Stimulated activated naive CD8-positive, alpha-beta T cell treated with anti-CD3 and anti-CD28 coated beads, Interleukin-15, Interleukin-2, amounts not matched to agents 100 U/mL and 50 U/mL, for 24 hours (primary cell): Measurements from ENCODE around the gene MDN1.
"Not testable (repeated sequence)": the region's sequence is repeated elsewhere in the genome, so short reads cannot be mapped to it uniquely, and the experiment has no call there.

Experiments used
- ATAC-seq: fragments of 150-1000 bp; cut with Tn5 transposase; one replicate; pipeline ENCODE4 v1.10.0; 2021
- DNase-seq: peaks from one replicate; pipeline ENCODE4 v3.0.0; 2021

MDN1 gene

GRCh38 chr6:89763550-89763949 is 56.0 kb downstream of the MDN1 start:
- DNase-seq, result no peak
- no peak for ATAC-seq

- ATAC-seq, result no peak
These were observed 60.8 kb downstream of the MDN1 start for GRCh38 chr6:89758830-89759229.

DNA sequence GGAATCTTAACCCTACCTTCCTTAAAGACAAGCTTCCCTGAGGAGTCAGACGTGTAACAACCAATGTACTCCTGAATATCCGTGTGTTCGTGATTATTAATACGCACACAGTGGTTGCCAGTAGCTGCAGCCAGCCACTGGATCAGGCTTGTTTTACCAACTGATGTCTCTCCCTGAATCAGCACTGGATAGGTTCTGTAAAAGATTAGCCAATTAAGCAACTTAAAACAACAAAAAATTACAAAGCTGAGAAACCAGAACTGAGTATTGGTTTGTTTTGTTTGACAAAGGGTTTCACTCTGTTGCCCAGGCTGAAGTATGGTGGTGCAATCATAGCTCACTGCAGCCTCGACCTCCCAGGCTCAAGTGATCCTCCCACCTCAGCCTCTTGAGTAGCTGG is 69.3 kb downstream of the MDN1 start:
- no peak for DNase-seq
- ATAC-seq, result no peak

More at GRCh38 chr6:89758830-89759229, 60.8 kb downstream of the MDN1 start:
- DNase-seq, result no peak

DNA sequence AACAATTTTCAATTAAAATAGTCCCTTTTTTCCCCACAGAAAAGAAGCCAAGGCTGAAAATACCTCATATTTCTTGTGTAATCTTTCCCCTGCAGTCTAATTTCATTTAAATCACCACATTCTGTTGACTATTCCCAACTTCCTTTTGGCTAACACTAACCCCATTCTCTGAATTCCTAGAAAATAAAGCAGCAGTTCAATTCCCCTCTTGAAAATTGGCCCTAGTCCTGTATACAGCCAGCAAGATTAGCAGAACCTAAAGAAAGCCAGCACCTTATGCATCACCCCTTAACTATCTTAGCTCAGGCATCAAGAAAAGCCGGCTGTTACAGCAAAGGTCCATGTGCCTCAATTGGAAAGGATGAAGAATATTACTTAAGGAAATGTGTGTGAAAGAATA is 69.7 kb downstream of the MDN1 start:
- DNase-seq (no peak), ATAC-seq (no peak)

- no peak for DNase-seq
These were observed 73.9 kb downstream of the MDN1 start for GRCh38 chr6:89745716-89746115.

DNA sequence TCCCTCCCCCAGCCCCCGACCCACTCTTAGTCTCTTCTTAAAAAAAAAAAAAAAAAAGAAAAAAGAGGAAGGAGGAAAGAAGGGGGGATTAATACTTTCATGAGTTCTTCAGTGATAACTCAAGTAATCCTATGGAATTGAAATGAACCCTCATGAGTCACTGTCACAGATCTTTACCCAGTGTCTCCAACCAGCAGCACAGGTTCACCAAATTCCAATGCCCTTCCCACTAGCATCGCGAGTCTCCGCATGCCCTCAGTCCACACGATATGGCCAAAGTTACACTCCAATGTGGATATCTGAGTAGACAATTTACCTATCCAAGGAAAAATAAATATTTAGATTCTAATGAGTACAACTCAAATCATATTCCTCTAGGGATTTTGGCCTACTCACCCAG is 74.5 kb downstream of the MDN1 start:
- ATAC-seq (no peak), DNase-seq (no peak)

More at GRCh38 chr6:89745716-89746115, 73.9 kb downstream of the MDN1 start:
- no peak for ATAC-seq

- DNase-seq (no peak), ATAC-seq (no peak)
These were observed 82.7 kb downstream of the MDN1 start for GRCh38 chr6:89736893-89737292.

DNA sequence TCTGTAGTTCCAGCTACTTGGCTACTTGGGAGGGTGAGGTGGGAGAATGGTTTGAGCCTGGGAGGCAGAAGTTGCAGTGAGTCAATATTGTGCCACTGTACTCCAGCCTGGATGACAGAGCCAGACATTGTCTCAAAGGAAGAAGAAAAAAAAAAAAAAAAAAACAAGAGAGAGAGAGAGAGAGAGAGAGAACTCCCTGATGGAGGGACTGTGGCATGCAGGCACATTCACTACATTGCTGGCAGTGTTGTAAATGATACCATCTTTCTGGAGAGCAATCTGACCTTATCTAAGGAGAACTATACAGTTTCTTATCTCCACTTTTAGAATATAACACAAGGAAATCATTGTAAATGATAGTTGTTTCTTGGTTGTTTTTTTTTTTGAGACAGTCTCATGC is 85.1 kb downstream of the MDN1 start:
- DNase-seq (no peak), ATAC-seq (no peak)

DNA sequence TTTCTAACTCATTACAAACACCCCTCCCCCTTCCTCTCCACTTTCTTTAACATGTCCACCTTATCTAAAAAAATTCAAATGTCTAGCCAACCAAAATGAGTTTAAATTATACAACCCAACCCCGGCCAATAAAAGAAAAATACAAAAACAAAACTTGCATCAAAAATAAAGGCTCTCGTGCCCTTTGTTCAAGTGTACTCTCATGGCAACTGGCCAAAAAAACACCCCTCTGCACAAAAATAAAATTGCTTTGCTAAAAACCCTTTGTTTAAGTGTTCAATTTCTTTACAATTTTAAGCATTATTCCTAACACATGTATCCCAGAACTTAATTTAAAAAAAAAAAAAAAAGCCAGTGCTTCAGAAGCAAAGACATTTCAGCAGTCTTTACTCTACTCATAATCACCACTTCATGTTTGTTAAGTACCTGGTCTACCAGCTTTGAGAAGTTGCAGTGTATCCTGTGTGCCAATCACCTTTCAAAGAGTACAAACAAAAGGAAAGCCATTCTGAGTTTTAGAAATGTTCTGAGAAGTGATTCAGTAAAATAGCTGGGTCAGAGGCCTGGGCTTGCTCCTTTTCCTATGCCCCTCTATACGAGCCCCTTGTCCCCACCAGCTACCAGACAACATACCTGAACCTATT is 87.5 kb downstream of the MDN1 start:
- ATAC-seq (no peak), DNase-seq (no peak)

DNA sequence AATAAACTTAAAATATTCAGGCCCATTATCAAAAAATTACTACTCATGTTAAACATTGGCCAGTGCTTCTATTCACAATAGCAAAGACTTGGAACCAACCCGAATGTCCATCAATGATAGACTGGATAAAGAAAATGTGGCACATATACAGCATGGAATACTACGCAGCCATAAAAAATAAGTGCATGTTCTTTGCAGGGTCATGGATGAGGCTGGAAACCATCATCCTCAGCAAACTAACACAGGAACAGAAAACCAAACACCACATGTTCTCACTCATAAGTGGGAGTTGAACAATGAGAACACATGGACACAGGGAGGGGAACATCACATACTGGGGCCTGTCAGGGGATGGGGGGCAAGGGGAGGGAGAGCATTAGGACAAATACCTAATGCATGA is 88.3 kb downstream of the MDN1 start:
- not testable (repeated sequence) for DNase-seq

GRCh38 chr6:89729818-89730217 is 89.8 kb downstream of the MDN1 start:
- DNase-seq, result no peak
- ATAC-seq, result peak; percentile 23

More for the DNA sequence above, 88.3 kb downstream of the MDN1 start:
- ATAC-seq, result not testable (repeated sequence)

DNA sequence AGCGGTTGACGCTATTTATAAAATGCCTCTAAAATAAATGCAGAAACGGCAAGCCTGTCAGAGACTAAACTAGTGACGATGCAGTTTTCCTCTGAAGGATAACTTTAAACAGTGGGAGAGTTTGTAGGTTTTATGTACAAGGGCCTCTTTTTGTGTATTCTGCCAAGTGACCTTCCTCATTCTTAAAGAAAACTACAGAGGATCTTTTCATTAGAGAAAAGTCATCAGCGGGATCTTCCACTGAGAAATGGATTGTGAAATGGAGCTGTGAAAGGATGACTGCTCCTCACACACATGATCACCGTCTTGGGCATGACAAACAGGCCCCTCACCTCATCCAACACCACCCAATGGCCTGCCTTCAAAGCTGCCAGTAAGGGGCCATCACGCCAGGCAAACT is 92.1 kb downstream of the MDN1 start:
- no peak for ATAC-seq
- DNase-seq, result no peak

DNA sequence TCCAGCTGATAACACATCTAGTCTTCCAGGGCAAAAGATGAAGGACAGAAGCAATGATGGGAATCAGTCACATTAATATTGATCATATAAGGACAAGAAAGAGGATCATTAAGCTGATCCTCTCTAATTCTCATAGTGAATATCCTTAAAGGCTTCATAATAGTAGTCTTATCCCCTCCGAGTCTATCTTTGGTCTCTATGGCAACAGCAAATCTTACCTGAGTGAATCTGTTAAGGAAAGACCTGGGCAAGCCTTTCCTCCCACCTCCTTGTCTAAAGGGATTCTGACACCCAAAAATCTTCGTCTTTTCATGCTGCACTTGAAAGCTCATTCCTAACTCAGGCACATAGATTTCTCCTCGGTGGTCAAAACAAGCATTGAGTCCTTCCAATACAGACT is 94.6 kb downstream of the MDN1 start:
- DNase-seq (no peak), ATAC-seq (no peak)

GRCh38 chr6:89723046-89723445 is 96.5 kb downstream of the MDN1 start:
- DNase-seq, result no peak
- no peak for ATAC-seq

- ATAC-seq, result no peak
These were observed 103.1 kb downstream of the MDN1 start for GRCh38 chr6:89716532-89716931.

DNA sequence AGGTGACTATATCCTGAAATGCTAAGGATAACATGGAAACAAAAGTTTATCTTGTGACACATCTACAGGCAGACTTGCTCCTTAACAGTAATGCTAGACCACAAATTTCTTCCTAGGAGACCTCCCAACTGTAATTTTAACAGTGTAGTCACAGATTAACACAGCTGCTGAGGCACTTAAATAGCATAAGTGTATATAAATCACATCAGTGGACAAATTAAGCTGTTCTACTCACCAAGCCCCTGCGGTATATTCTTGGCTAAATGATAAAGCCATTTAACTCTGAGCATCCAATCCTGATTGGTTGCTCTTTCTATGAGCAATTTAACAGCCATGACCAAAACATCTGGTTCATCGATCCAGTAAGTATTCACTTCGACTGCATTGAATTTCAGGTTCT is 107.8 kb downstream of the MDN1 start:
- no peak for DNase-seq
- ATAC-seq, result no peak

More at GRCh38 chr6:89716532-89716931, 103.1 kb downstream of the MDN1 start:
- DNase-seq, result no peak

GRCh38 chr6:89708316-89708715 is 111.3 kb downstream of the MDN1 start:
- ATAC-seq (no peak), DNase-seq (no peak)

DNA sequence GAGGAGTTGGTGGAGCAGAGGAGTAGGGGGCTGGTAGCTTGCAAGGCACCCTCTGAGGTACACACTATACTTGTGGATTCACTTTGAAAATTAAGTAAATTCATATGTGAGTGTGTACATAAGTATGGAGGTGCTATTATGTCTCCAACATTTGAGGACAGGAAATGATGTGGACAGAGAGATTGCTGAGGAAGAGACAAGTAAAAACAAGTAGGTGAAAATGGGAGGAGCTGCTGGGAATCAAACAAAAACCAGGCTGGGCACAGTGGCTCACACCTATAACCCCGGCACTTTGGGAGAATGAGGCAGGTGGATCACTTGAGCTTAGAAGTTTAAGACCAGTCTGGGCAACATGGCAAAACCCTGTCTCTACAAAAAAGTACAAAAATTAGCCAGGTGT is 111.8 kb downstream of the MDN1 start:
- DNase-seq (no peak), ATAC-seq (no peak)

GRCh38 chr6:89706121-89706520 is 113.5 kb downstream of the MDN1 start:
- no peak for ATAC-seq

GRCh38 chr6:89703292-89703691 is 116.3 kb downstream of the MDN1 start:
- ATAC-seq, result no peak

More at GRCh38 chr6:89706121-89706520, 113.5 kb downstream of the MDN1 start:
- no peak for DNase-seq

DNA sequence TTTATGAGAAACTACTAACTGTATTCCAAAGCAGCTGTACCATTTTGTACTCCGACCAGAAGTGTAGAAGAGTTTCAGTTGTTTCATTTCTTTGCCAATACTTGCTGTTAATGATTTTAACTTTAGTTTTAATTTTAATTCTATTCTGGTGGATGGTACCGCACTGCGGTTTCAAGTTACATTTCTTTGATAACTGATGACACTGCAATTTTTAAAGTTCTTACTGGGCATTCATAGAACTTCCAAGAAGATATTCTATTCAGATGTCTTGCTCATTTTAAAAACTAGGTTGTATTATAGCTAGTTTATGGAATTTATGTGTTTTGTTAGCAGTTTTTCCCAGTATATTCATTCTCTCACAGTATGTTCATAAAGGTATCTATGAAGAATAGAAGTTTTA is 117.2 kb downstream of the MDN1 start:
- ATAC-seq, result no peak
- no peak for DNase-seq

More at GRCh38 chr6:89703292-89703691, 116.3 kb downstream of the MDN1 start:
- DNase-seq, result no peak

DNA sequence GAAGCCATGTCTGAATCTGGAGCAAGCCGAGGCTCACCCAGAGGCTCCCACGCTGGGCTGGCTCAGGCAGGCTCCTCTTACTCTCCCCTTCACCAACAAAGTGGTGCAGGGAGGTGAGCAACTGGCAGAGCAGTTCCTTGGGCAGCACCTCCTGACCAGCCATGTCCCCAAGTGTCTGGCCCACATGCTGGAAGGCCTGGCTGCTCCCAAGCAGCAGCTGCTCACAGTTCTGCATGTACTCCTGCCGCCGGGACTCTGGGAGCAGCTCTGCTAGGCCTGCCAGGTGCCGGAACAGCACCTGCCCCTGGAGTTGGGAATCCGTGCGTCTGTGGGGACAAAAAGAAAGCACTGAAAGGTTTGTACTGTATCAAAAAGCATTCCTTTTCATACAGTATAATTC is 123.9 kb downstream of the MDN1 start:
- ATAC-seq (no peak), DNase-seq (no peak)

GRCh38 chr6:89694428-89694827 is 125.2 kb downstream of the MDN1 start:
- DNase-seq (no peak), ATAC-seq (no peak)

DNA sequence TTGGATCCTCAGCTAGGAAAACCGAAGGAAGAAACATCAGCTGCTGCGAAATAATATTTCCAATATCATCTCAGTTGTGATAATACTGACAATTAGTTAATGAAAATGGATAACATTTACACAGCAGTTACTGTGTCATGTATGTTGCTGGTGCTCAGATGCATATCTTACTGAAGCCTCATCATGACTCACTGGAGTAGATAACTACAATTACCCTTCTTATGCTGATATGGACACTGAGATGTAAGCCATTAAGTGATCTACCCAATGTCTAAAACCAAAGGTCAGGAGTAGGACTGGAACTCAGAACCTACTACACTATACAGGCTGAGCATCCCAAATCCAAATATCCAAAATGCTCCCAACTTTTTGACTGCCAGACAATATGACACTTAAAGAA is 126.4 kb downstream of the MDN1 start:
- ATAC-seq (no peak), DNase-seq (no peak)

DNA sequence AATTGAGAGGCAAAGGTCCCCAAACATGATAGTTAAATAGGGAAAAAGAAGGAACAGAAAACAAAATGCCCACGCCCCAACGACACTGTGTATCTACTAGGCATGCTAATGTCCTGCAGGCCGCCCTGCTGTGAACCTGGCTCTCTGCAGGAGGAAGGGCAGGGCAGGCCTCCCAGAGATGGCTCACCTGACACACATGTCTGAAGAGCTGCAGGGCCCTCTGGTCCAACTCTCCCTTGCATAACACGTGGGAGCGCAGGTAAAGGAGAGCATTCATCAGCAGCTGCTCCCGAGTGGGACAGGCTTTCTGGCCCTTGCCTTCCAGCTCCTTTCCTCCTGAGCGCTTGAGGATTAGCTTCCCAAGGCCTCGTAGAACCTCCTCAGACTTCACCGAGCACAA is 127.3 kb downstream of the MDN1 start:
- no peak for DNase-seq
- ATAC-seq, result no peak
